WI38 (cell line): ENCODE results near the gene ACTR3C.
"Not testable (repeated sequence)": the region's sequence is repeated elsewhere in the genome, so short reads cannot be mapped to it uniquely, and the experiment has no call there.

Experiments used
- H3K4me3 ChIP-seq: 2 replicates; pipeline ENCODE4 v1.5.1; 2011; ENCODE audit warnings: low read depth, mild to moderate bottlenecking, control low read depth, low read length
- CTCF ChIP-seq: IDR thresholded peaks from 2 replicates; pipeline ENCODE4 v1.5.1; 2012; ENCODE audit warnings: low read depth, mild to moderate bottlenecking, control low read depth, low read length

Gene ACTR3C

GRCh38 chr7:150321788-150322113 lies 1.6 kb downstream of the ACTR3C start:
- no peak for TF ChIP-seq CTCF
- no peak overlapping the region for H3K4me3 ChIP-seq

- no peak overlapping the region for H3K4me3 ChIP-seq
- no peak for TF ChIP-seq CTCF
Observed at GRCh38 chr7:150317748-150318444, 5.4 kb downstream of the ACTR3C start.

- H3K4me3 ChIP-seq = not testable (repeated sequence)
Observed at GRCh38 chr7:150316987-150317386, 6.4 kb downstream of the ACTR3C start.

GRCh38 chr7:150314639-150315239 lies 8.6 kb downstream of the ACTR3C start:
- no peak for TF ChIP-seq CTCF
- H3K4me3 ChIP-seq = no peak overlapping the region

GRCh38 chr7:150313870-150314269 lies 9.5 kb downstream of the ACTR3C start:
- H3K4me3 ChIP-seq = no peak overlapping the region
- no peak for TF ChIP-seq CTCF

GRCh38 chr7:150313367-150313809 lies 10.0 kb downstream of the ACTR3C start:
- no peak overlapping the region for H3K4me3 ChIP-seq
- no peak for TF ChIP-seq CTCF

GRCh38 chr7:150312649-150313366 lies 10.5 kb downstream of the ACTR3C start:
- not testable (repeated sequence) for H3K4me3 ChIP-seq

GRCh38 chr7:150311711-150312110 lies 11.6 kb downstream of the ACTR3C start:
- no peak overlapping the region for H3K4me3 ChIP-seq
- TF ChIP-seq CTCF = no peak
